ENCODE results near the gene VLDLR. TPM values are rescaled to one million over a fixed set of nuclear protein-coding genes. Genes with fewer than 3 reads are reported as not detected.

Gene VLDLR
- polyA plus RNA-seq, 1 donor (not counting 4 experiments of a cell fraction or from before 2014, with no cell fraction given): 7.0 TPM

DNA sequence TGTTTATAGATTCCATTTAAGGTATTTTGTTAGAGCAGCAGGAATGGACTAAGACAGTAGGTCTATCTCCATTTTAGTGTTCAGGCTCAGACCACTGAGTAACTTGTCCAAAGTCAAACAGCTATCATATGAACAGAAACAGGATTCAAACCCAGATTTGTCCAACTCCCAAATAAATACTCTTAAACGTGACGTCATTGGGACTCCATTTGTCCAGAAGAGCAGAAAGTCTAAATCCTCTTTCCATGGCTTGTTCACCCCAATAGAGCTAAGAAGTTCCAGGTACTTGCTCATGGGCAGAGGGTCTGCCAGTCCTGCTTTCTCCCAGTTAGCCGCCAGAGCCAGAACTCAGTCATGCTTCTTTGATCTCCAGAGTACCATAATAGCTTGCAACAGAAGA, 16.3 kb upstream of the VLDLR start:
- DNase-seq (ENCODE audit: low read depth, low spot score): no peak
- Histone ChIP-seq H3K4me3 (ENCODE audit: control insufficient read depth in 2 of 3, extremely low read depth in 1 of 3, insufficient read depth in 2 of 3, low read depth in 1 of 3, low read length in 3 of 3) (no peak overlapping the region), H3K27me3 (ENCODE audit: control insufficient read depth, extremely low read depth, insufficient read depth, low read length) (no peaks in the 10 kb centered on the region), H3K4me2 (ENCODE audit: control insufficient read depth, extremely low read depth, insufficient read depth, low read depth, low read length) (no peak overlapping the region), H2AFZ (ENCODE audit: control insufficient read depth, low read length) (no peak overlapping the region), H3K9me1 (ENCODE audit: control insufficient read depth, extremely low read depth, insufficient read depth, low read length) (no peaks in the 10 kb centered on the region), H3K27ac (ENCODE audit: control insufficient read depth, insufficient read depth, low read length) (no peak overlapping the region), H3K9me3 (ENCODE audit: control insufficient read depth, low read depth, low read length) (no peaks in the 10 kb centered on the region), H3K4me1 (ENCODE audit: control insufficient read depth, extremely low read depth, insufficient read depth, low read length) (no peaks in the 10 kb centered on the region), H3K9ac (ENCODE audit: control insufficient read depth, extremely low read depth, insufficient read depth, low read length) (no peak overlapping the region), H4K20me1 (ENCODE audit: control insufficient read depth, extremely low read depth, insufficient read depth, low read length) (no peaks in the 10 kb centered on the region), H3K36me3 (ENCODE audit: control insufficient read depth in 2 of 2, extremely low read depth in 1 of 2, insufficient read depth in 2 of 2, low read length in 2 of 2) (no peaks in the 10 kb centered on the region), H3K79me2 (ENCODE audit: control insufficient read depth, insufficient read depth, low read length) (no peaks in the 10 kb centered on the region)
- dilution Hi-C loops (cut with MboI; ENCODE audit: extremely low pct_ligation_motif_present, low sequenced_read_pairs): no loop called here
- no peak for TF ChIP-seq EZH2 (IDR thresholded peaks at IDR 0.05; ENCODE audit: low read length)
- TF ChIP-seq, protein P1, sequence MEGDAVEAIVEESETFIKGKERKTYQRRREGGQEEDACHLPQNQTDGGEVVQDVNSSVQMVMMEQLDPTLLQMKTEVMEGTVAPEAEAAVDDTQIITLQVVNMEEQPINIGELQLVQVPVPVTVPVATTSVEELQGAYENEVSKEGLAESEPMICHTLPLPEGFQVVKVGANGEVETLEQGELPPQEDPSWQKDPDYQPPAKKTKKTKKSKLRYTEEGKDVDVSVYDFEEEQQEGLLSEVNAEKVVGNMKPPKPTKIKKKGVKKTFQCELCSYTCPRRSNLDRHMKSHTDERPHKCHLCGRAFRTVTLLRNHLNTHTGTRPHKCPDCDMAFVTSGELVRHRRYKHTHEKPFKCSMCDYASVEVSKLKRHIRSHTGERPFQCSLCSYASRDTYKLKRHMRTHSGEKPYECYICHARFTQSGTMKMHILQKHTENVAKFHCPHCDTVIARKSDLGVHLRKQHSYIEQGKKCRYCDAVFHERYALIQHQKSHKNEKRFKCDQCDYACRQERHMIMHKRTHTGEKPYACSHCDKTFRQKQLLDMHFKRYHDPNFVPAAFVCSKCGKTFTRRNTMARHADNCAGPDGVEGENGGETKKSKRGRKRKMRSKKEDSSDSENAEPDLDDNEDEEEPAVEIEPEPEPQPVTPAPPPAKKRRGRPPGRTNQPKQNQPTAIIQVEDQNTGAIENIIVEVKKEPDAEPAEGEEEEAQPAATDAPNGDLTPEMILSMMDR (optimal IDR thresholded peaks at IDR 0.05 in 1 of 3, IDR thresholded peaks at IDR 0.05 in 1 of 3, conservative IDR thresholded peaks at IDR 0.05 in 1 of 3; ENCODE audit: extremely low read depth in 1 of 3, insufficient read depth in 2 of 3, low read length in 3 of 3): no peak
- no peak for FAIRE-seq

- no peaks in the 10 kb centered on the region for H3K36me3 ChIP-seq (ENCODE audit: control insufficient read depth in 2 of 2, extremely low read depth in 1 of 2, insufficient read depth in 2 of 2, low read length in 2 of 2)
- H3K4me1 ChIP-seq (ENCODE audit: control insufficient read depth, extremely low read depth, insufficient read depth, low read length): no peaks in the 10 kb centered on the region
- H2AFZ ChIP-seq (ENCODE audit: control insufficient read depth, low read length): no peak overlapping the region
- no peaks in the 10 kb centered on the region for H3K9me3 ChIP-seq (ENCODE audit: control insufficient read depth, low read depth, low read length)
- TF ChIP-seq, protein P1 (optimal IDR thresholded peaks at IDR 0.05 in 1 of 3, IDR thresholded peaks at IDR 0.05 in 1 of 3, conservative IDR thresholded peaks at IDR 0.05 in 1 of 3; ENCODE audit: extremely low read depth in 1 of 3, insufficient read depth in 2 of 3, low read length in 3 of 3): no peak
- TF ChIP-seq EZH2 (IDR thresholded peaks at IDR 0.05; ENCODE audit: low read length): no peak
- FAIRE-seq (no peak), DNase-seq (ENCODE audit: low read depth, low spot score) (no peak)
- dilution Hi-C loops (cut with MboI; ENCODE audit: extremely low pct_ligation_motif_present, low sequenced_read_pairs): no loop called here
- no peaks in the 10 kb centered on the region for H4K20me1 ChIP-seq (ENCODE audit: control insufficient read depth, extremely low read depth, insufficient read depth, low read length)
- H3K9ac ChIP-seq (ENCODE audit: control insufficient read depth, extremely low read depth, insufficient read depth, low read length): no peak overlapping the region
- no peaks in the 10 kb centered on the region for H3K79me2 ChIP-seq (ENCODE audit: control insufficient read depth, insufficient read depth, low read length)
- H3K4me3 ChIP-seq (ENCODE audit: control insufficient read depth in 2 of 3, extremely low read depth in 1 of 3, insufficient read depth in 2 of 3, low read depth in 1 of 3, low read length in 3 of 3): no peak overlapping the region
- no peak overlapping the region for H3K27ac ChIP-seq (ENCODE audit: control insufficient read depth, insufficient read depth, low read length)
- H3K27me3 ChIP-seq (ENCODE audit: control insufficient read depth, extremely low read depth, insufficient read depth, low read length): no peaks in the 10 kb centered on the region
- H3K4me2 ChIP-seq (ENCODE audit: control insufficient read depth, extremely low read depth, insufficient read depth, low read depth, low read length): no peak overlapping the region
- H3K9me1 ChIP-seq (ENCODE audit: control insufficient read depth, extremely low read depth, insufficient read depth, low read length): no peaks in the 10 kb centered on the region
Measured at GRCh38 chr9:2608276-2608675, 13.3 kb upstream of the VLDLR start.

Data from keratinocyte (primary cell).